K562 (cell line): ENCODE data around the gene WWOX. TPM values are rescaled to one million over a fixed set of nuclear protein-coding genes. Genes with fewer than 3 reads are reported as not detected.
A peak's percentile ranks its signal among the peaks of the same experiment; 100 is the strongest.

ENCODE experiments used
- ATAC-seq: fragments of 200-7000 bp; cut with Tn5 transposase; 3 replicates; pipeline ENCODE4 v1.9.1; 2020; ENCODE audit warnings: moderate library complexity
- BruUV-seq: library from RNA; stranded (reverse); fragments of 400-500 nt; replicated peaks from 2 replicates; lab custom pipeline; 2021; lab: Mats Ljungman, UMichigan
- CTCF ChIA-PET: fragments of 300-600 bp; formaldehyde crosslinking; extraction: SDS; loops from one replicate; lab custom pipeline; 2021; ENCODE audit warnings: low intra/inter-chr PET ratio; lab: Yijun Ruan, JAX
- POLR2A ChIA-PET: fragments of 300-600, 350-650 bp; sonication (Branson Sonifier 250); formaldehyde crosslinking; extraction: SDS; loops from one replicate; lab custom pipeline; 2021; ENCODE audit warnings: antibody characterized with exemption, inconsistent platforms; lab: Yijun Ruan, JAX
- DNase-seq, 4 experiments: peaks; one replicate each; pipeline versions ENCODE4 v3.0.0 to v3.0.0-alpha.2; 2011 to 2018; ENCODE audit warnings: low spot score in 3 of 4, mixed read lengths in 3 of 4; ENCODE audit errors: extremely low read depth in 1 of 4
- FAIRE-seq: peaks from 2 replicates; lab custom pipeline; 2011; peaks lifted over from hg19 to GRCh38; lab: Jason Lieb, UNC
- H2AFZ ChIP-seq: 2 replicates; pipeline ENCODE4 v1.6.0; 2011; ENCODE audit warnings: low read depth, low read length, control low read depth, inconsistent platforms
- H3K27ac ChIP-seq: fragments of 200-600 bp; 3 replicates; pipeline ENCODE4 v1.8.0; 2011; ENCODE audit warnings: low read depth, mild to moderate bottlenecking, control low read depth, inconsistent platforms, low read length, moderate library complexity, mixed read lengths; ENCODE audit errors: extremely low read depth
- H3K27me3 ChIP-seq, 2 experiments: fragments of 300-600 bp in 1 of 2; 2 replicates in 1 of 2; 3 replicates in 1 of 2; pipeline versions ENCODE4 v1.6.0 to v1.8.0; 2011; ENCODE audit warnings: inconsistent platforms in 2 of 2, low read length in 2 of 2, mild to moderate bottlenecking in 1 of 2, mixed read lengths in 1 of 2, moderate library complexity in 1 of 2; ENCODE audit not compliant: control insufficient read depth in 2 of 2, insufficient read depth in 2 of 2
- H3K36me3 ChIP-seq: fragments of 300-600 bp; 3 replicates; pipeline ENCODE4 v1.8.0; 2011; ENCODE audit warnings: mild to moderate bottlenecking, low read length, inconsistent platforms; ENCODE audit not compliant: control insufficient read depth, insufficient read depth
- H3K4me1 ChIP-seq, 2 experiments: fragments of 200-600 bp in 1 of 2; replicated peaks in 1 of 2; 2 replicates in 1 of 2; 3 replicates in 1 of 2; pipeline versions ENCODE4 v1.5.1 to v1.8.0; 2011; ENCODE audit warnings: inconsistent platforms in 2 of 2, low read length in 2 of 2, mild to moderate bottlenecking in 1 of 2, mixed read lengths in 1 of 2, moderate library complexity in 1 of 2; ENCODE audit not compliant: control insufficient read depth in 2 of 2, insufficient read depth in 2 of 2
- H3K4me2 ChIP-seq: 2 replicates; pipeline ENCODE4 v1.6.1; 2011; ENCODE audit warnings: low read length, control low read depth, inconsistent platforms, mixed read lengths; ENCODE audit not compliant: insufficient read depth
- H3K4me3 ChIP-seq: fragments of 200-600 bp; sonication (generic), shearing (Covaris generic); 2 replicates; pipeline ENCODE4 v1.5.1; 2016; ENCODE audit warnings: control low read depth, inconsistent platforms
- H3K79me2 ChIP-seq: fragments of 200-600 bp; 3 replicates; pipeline ENCODE4 v1.8.0; 2011; ENCODE audit warnings: low read length, inconsistent platforms; ENCODE audit not compliant: control insufficient read depth, insufficient read depth
- H3K9ac ChIP-seq, 2 experiments: 2 replicates each; pipeline versions ENCODE4 v1.6.0 to v1.6.1; 2011; ENCODE audit warnings: low read depth in 2 of 2, low read length in 2 of 2, control low read depth in 1 of 2, inconsistent platforms in 1 of 2, mild to moderate bottlenecking in 1 of 2, mixed read lengths in 1 of 2; ENCODE audit not compliant: insufficient read depth in 1 of 2
- H3K9me1 ChIP-seq: one replicate; pipeline ENCODE4 v1.6.0; 2011; ENCODE audit warnings: inconsistent platforms, mild to moderate bottlenecking, low read length, moderate library complexity; ENCODE audit not compliant: control insufficient read depth, insufficient read depth
- H3K9me3 ChIP-seq: replicated peaks from 2 replicates; pipeline ENCODE4 v1.5.1; 2011; ENCODE audit warnings: low read depth, low read length, inconsistent platforms; ENCODE audit not compliant: control insufficient read depth, insufficient read depth
- H4K20me1 ChIP-seq: replicated peaks from 2 replicates; pipeline ENCODE4 v1.6.1; 2011; ENCODE audit warnings: low read length, inconsistent platforms, mixed read lengths; ENCODE audit not compliant: control insufficient read depth, insufficient read depth
- BHLHE40 ChIP-seq: IDR thresholded peaks from 2 replicates; pipeline ENCODE4 v1.6.1; 2011; ENCODE audit warnings: low read length, improper control_type of control experiment
- CBX8 ChIP-seq: fragments of 200-600 bp; sonication (generic); IDR thresholded peaks from 2 replicates; pipeline ENCODE4 v1.6.1; 2012; ENCODE audit warnings: borderline replicate concordance, mixed run types, low read depth, mild to moderate bottlenecking, moderate library complexity, mixed read lengths, low read length, control low read depth, inconsistent platforms; ENCODE audit not compliant: poor library complexity, severe bottlenecking; ENCODE audit errors: extremely low read depth
- CGGBP1 ChIP-seq: fragments of 250-450 bp; sonication (Bioruptor Pico); IDR thresholded peaks from 2 replicates; pipeline ENCODE4 v1.9.0; 2021; ENCODE audit warnings: mild to moderate bottlenecking
- whole genome bisulfite sequencing: fragments of 100-300 bp; shearing (Covaris generic); methylation state at CpG from one replicate; pipeline ENCODE4 v1.1.6; 2016; ENCODE audit warnings: low coverage, mixed read lengths; ENCODE audit not compliant: insufficient coverage; ENCODE audit errors: missing lambda C conversion rate; 5-methylcytosine and 5-hydroxymethylcytosine counted together
- in situ Hi-C: fragments of 300-500 bp; cut with MboI; formaldehyde crosslinking; loops from 4 replicates; pipeline ENCODE4 v1.15.0; 2018; ENCODE audit warnings: inconsistent platforms, mixed read lengths
- intact Hi-C: fragments of 100-400 bp; cut with micrococcal nuclease; formaldehyde crosslinking; loops from 2 replicates; pipeline ENCODE4 v1.14.2; 2022
- polyA plus RNA-seq, 8 experiments: library from polyadenylated mRNA; depleted of rRNA in 4 of 8; stranded (reverse) in 5 of 8; unstranded in 3 of 8; fragments of >200 nt; fragmentation: Nextera tagmentation in 2 of 8; fragmentation: Illumina TruSeq in 1 of 8; extraction: Ambion mirVana in 2 of 8; extraction: Trizol in 1 of 8; gene quantifications; 2 replicates each; pipeline versions ENCODE4 v1.2.1 to v1.2.3, GENCODE V29; 2011 to 2014; ENCODE audit warnings: inconsistent platforms in 1 of 8, missing spikeins in 1 of 8
- total RNA-seq, 7 experiments: library from RNA; depleted of rRNA in 6 of 7; stranded (reverse); fragments of >200 nt in 6 of 7; fragmentation: Illumina TruSeq in 2 of 7; extraction: Trizol in 2 of 7; gene quantifications; 2 replicates each; pipeline versions ENCODE4 v1.2.1 to v1.2.3, GENCODE V29; 2011 to 2021; ENCODE audit warnings: low replicate concordance in 1 of 7

Gene WWOX
- total and polyA plus RNA-seq, 9 of the 15 experiments (the other 6 are each of a cell fraction or from before 2014, with no cell fraction given) = 1.6 to 22.7 (median 8.1) TPM

DNA sequence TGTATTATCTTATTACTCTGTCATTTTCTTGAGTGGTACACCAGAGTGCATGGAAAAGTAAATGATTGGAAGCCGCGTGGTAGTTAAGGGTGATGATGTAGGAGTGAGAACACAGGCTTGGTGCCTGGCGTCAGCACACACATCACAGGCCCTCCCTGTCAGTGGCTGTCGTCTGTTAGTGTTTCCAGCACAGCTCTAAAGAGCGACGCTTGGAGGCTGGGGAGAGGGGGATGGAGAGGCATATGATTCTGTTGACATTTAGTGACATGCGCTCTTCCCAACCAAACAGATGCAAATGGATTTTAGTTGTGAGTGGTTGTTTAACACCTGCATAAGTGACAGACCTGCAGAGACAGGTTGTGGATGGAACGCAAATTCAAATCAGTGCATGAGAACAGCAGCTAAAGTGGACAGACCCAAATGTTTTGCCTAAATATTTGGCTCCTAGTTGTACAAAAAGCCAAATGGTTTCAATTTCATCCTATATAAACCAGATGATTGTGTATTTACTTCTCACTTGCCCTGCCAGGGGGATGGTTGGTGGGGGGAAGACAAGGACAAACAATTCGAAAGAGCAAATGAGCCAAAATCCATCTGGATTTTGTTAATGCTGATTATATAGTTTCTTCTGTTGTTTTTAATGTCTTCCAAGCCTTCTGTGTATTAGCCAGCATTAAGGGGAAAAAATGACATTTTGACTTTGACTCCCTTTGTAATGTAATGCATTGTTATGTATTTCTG lies 222.3 kb downstream of the WWOX start (continued):
- TF ChIP-seq CGGBP1 (no peak), CBX8 (no peak)

DNA sequence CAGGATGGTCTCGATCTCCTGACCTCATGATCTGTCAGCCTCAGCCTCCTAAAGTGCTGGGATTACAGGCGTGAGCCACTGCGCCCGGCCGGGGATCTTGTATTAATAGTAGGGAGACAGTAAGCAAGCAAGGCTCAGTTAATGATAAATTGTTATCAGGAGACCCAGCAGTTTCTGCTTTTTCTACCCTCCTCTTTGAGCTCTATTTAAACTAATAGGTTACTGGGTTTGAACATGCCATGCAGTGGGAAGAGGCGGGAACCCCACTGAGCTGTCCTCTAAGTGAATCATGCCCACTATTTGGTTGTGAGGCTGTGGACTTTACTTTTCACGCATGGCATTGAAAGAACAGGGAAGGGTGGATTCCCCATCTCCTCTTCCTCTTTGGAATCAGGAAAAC lies 223.9 kb downstream of the WWOX start:
- ATAC-seq = no peak
- no peak overlapping the region for H3K4me3 ChIP-seq
- 2% methylated on average over 7 of the region's 7 CpGs for WGBS
- H3K4me2 ChIP-seq = no peak overlapping the region
- H3K36me3 ChIP-seq = no peaks in the 10 kb centered on the region
- no peak for TF ChIP-seq BHLHE40
- H4K20me1 ChIP-seq = 0 out of 2 replicates have a peak, but pooled peaks cover 5% of the 10 kb centered on the region
- H3K9me3 ChIP-seq = no peaks in the 10 kb centered on the region
- POLR2A ChIA-PET = interaction anchor here (1.2 kb wide), 1 partner anchor 10 kb away, joined by 3 read pairs; no protein-coding TSS in a partner anchor
- no TSS peak for BruUV-seq
- H3K9me1 ChIP-seq = no peaks in the 10 kb centered on the region
- H3K9ac ChIP-seq = no peak overlapping the region
- in situ Hi-C loops = no loop called here
- intact Hi-C loops = no loop called here
- peak in 1 of 4 experiments; percentile 2 for DNase-seq
- H2AFZ ChIP-seq = no peak overlapping the region
- peaks cover 9 to 16% of the 10 kb centered on the region in 2 experiments; a peak in 4 of 5 replicates for H3K27me3 ChIP-seq
- H3K27ac ChIP-seq = no peak overlapping the region
- FAIRE-seq = no peak
- H3K79me2 ChIP-seq = no peaks in the 10 kb centered on the region
- CTCF ChIA-PET = no interaction called here
- H3K4me1 ChIP-seq = no peaks in the 10 kb centered on the region
